CD4-positive, CD25-positive, alpha-beta regulatory T cell (primary cell): ENCODE results near the gene GTF2H1. TPM values are rescaled to one million over a fixed set of nuclear protein-coding genes. Genes with fewer than 3 reads are reported as not detected.
"Not testable (repeated sequence)": the region's sequence is repeated elsewhere in the genome, so short reads cannot be mapped to it uniquely, and the experiment has no call there.

Experiments used
- ATAC-seq, 2 donors: fragments of 150-1000 bp; cut with Tn5 transposase; one replicate each; pipeline ENCODE4 v1.10.0; 2021; ENCODE audit warnings: low read depth in 2 of 2, moderate number of reproducible peaks in 2 of 2, moderate library complexity in 1 of 2
- DNase-seq, 3 donors: peaks; one replicate each; pipeline versions ENCODE4 v3.0.0 to v3.0.0-alpha.2; 2012 to 2022; ENCODE audit warnings: mixed read lengths in 1 of 3
- H3K27ac ChIP-seq: one replicate; pipeline ENCODE4 v1.7.0; 2013; ENCODE audit warnings: mild to moderate bottlenecking, low read length; ENCODE audit not compliant: insufficient read depth, poor library complexity, severe bottlenecking
- H3K27me3 ChIP-seq: one replicate; pipeline ENCODE4 v1.7.0; 2013; ENCODE audit warnings: low read length; ENCODE audit not compliant: control insufficient read depth, insufficient read depth
- H3K36me3 ChIP-seq: one replicate; pipeline ENCODE4 v1.7.0; 2013; ENCODE audit warnings: mild to moderate bottlenecking, low read length, moderate library complexity; ENCODE audit not compliant: control insufficient read depth, insufficient read depth
- H3K4me1 ChIP-seq: 2 replicates; pipeline ENCODE4 v1.7.0; 2013; ENCODE audit warnings: mild to moderate bottlenecking, low read length; ENCODE audit not compliant: insufficient read depth, control insufficient read depth, poor library complexity, severe bottlenecking
- H3K4me3 ChIP-seq: one replicate; pipeline ENCODE4 v1.7.0; 2013; ENCODE audit warnings: low read depth, mild to moderate bottlenecking, low read length, moderate library complexity
- H3K9me3 ChIP-seq, 2 experiments: 1 replicate in 1 of 2; 2 replicates in 1 of 2; pipeline ENCODE4 v1.7.0; 2013; ENCODE audit warnings: low read length in 2 of 2, mild to moderate bottlenecking in 1 of 2, moderate library complexity in 1 of 2; ENCODE audit not compliant: control insufficient read depth in 2 of 2
- H3K27ac Mint-ChIP-seq, 3 donors: one replicate each; pipeline ENCODE4 v1.8.0; 2020 to 2022; ENCODE audit warnings: mild to moderate bottlenecking in 3 of 3, mixed read lengths in 3 of 3, moderate library complexity in 2 of 3
- H3K27me3 Mint-ChIP-seq: one replicate; pipeline ENCODE4 v1.8.0; 2022; ENCODE audit warnings: mild to moderate bottlenecking, mixed read lengths
- H3K36me3 Mint-ChIP-seq: one replicate; pipeline ENCODE4 v1.8.0; 2020; ENCODE audit warnings: mixed read lengths
- H3K4me1 Mint-ChIP-seq, 4 donors: one replicate each; pipeline ENCODE4 v1.8.0; 2020 to 2022; ENCODE audit warnings: mixed read lengths in 4 of 4, mild to moderate bottlenecking in 1 of 4
- H3K4me3 Mint-ChIP-seq, 4 donors: one replicate each; pipeline ENCODE4 v1.8.0; 2020 to 2022; ENCODE audit warnings: mild to moderate bottlenecking in 4 of 4, mixed read lengths in 4 of 4, moderate library complexity in 3 of 4
- H3K9me3 Mint-ChIP-seq, 7 donors: one replicate each; pipeline ENCODE4 v1.8.0; 2020 to 2022; ENCODE audit warnings: mixed read lengths in 7 of 7, mild to moderate bottlenecking in 3 of 7, moderate library complexity in 2 of 7
- polyA plus RNA-seq, 4 donors: library from polyadenylated mRNA; unstranded; fragments of 300-500 nt; fragmentation: Illumina TruSeq; gene quantifications; one replicate each; pipeline ENCODE4 v1.2.3, GENCODE V29; 2021
- total RNA-seq: library from RNA; stranded (reverse); gene quantifications from one replicate; pipeline ENCODE4 v1.2.3, GENCODE V29; 2022

GTF2H1 gene
- total and polyA plus RNA-seq, 5 donors from 2014 or later: 25.8 to 32.0 (median 29.8) TPM

GRCh38 chr11:18394928-18395734 lies 72.8 kb downstream of the GTF2H1 start:
- peaks cover 21% of the 10 kb centered on the region for H3K36me3 Mint-ChIP-seq
- ATAC-seq (no peak), DNase-seq (peak in 1 of 3 donors; percentile 41)
- Histone ChIP-seq H3K4me1 (peaks cover 29% of the 10 kb centered on the region), H3K36me3 (peaks cover 35% of the 10 kb centered on the region), H3K4me3 (peak overlapping the region; percentile 95), H3K27me3 (no peaks in the 10 kb centered on the region), H3K27ac (peak overlapping the region; percentile 89), H3K9me3 (no peaks in the 10 kb centered on the region)
- H3K9me3 Mint-ChIP-seq: no peaks in the 10 kb centered on the region
- H3K27ac Mint-ChIP-seq: peak overlapping the region; percentile 89 to 98 (median 97)
- peaks cover 16 to 41% (median 27%) of the 10 kb centered on the region in 4 donors for H3K4me1 Mint-ChIP-seq
- H3K4me3 Mint-ChIP-seq: peak overlapping the region; percentile 95 to 99 (median 98)
- H3K27me3 Mint-ChIP-seq: no peaks in the 10 kb centered on the region

- Mint-ChIP-seq H3K4me3 (peak overlapping the region; percentile 95 to 99 (median 98)), H3K36me3 (peaks cover 28% of the 10 kb centered on the region), H3K27me3 (no peaks in the 10 kb centered on the region), H3K4me1 (peaks cover 16 to 43% (median 31%) of the 10 kb centered on the region in 4 donors), H3K9me3 (no peaks in the 10 kb centered on the region), H3K27ac (peak overlapping the region; percentile 89 to 98 (median 97))
- H3K27ac ChIP-seq: peak overlapping the region; percentile 89
- peaks cover 42% of the 10 kb centered on the region for H3K36me3 ChIP-seq
- no peaks in the 10 kb centered on the region for H3K27me3 ChIP-seq
- peaks cover 29% of the 10 kb centered on the region for H3K4me1 ChIP-seq
- ATAC-seq: peak; percentile 66 to 68
- no peaks in the 10 kb centered on the region for H3K9me3 ChIP-seq
- peak overlapping the region; percentile 95 for H3K4me3 ChIP-seq
- DNase-seq: peak; percentile 92 to 98 (median 97)
Measured at GRCh38 chr11:18395735-18396504, 73.6 kb downstream of the GTF2H1 start.

- peak overlapping the region in 3 of 4 donors; percentile 2 to 55 (median 18) for H3K4me3 Mint-ChIP-seq
- peaks cover 56% of the 10 kb centered on the region for H3K36me3 ChIP-seq
- H3K27ac Mint-ChIP-seq: peak overlapping the region in 1 of 3 donors; percentile 12
Measured at GRCh38 chr11:18397921-18398320, 75.6 kb downstream of the GTF2H1 start.

GRCh38 chr11:18401077-18401476 lies 78.7 kb downstream of the GTF2H1 start:
- not testable (repeated sequence) for H3K27ac ChIP-seq, H3K27me3 ChIP-seq, H3K27me3 Mint-ChIP-seq, H3K27ac Mint-ChIP-seq, H3K9me3 Mint-ChIP-seq, ATAC-seq, DNase-seq, H3K4me3 ChIP-seq, H3K9me3 ChIP-seq
- H3K4me1 Mint-ChIP-seq: peaks cover 16 to 40% (median 31%) of the 10 kb centered on the region in 4 donors
- peaks cover 46% of the 10 kb centered on the region for H3K36me3 Mint-ChIP-seq
- peaks cover 86% of the 10 kb centered on the region for H3K36me3 ChIP-seq
- peak overlapping the region in 1 of 4 donors; percentile 26 for H3K4me3 Mint-ChIP-seq
- peaks cover 12% of the 10 kb centered on the region for H3K4me1 ChIP-seq

More at GRCh38 chr11:18397921-18398320, 75.6 kb downstream of the GTF2H1 start:
- Histone ChIP-seq H3K4me3 (no peak overlapping the region), H3K27ac (no peak overlapping the region), H3K4me1 (peaks cover 29% of the 10 kb centered on the region), H3K9me3 (no peaks in the 10 kb centered on the region), H3K27me3 (no peaks in the 10 kb centered on the region)
- H3K27me3 Mint-ChIP-seq: no peaks in the 10 kb centered on the region
- ATAC-seq: no peak
- DNase-seq: no peak
- H3K9me3 Mint-ChIP-seq: no peaks in the 10 kb centered on the region
- H3K36me3 Mint-ChIP-seq: peaks cover 32% of the 10 kb centered on the region
- H3K4me1 Mint-ChIP-seq: peaks cover 16 to 42% (median 30%) of the 10 kb centered on the region in 4 donors

- Histone ChIP-seq H3K4me1 (no peaks in the 10 kb centered on the region), H3K27me3 (no peaks in the 10 kb centered on the region), H3K27ac (no peak overlapping the region), H3K9me3 (no peaks in the 10 kb centered on the region), H3K36me3 (peaks cover 85% of the 10 kb centered on the region), H3K4me3 (no peak overlapping the region)
- no peak overlapping the region for H3K27ac Mint-ChIP-seq
- no peaks in the 10 kb centered on the region for H3K9me3 Mint-ChIP-seq
- peaks cover 47% of the 10 kb centered on the region for H3K36me3 Mint-ChIP-seq
- ATAC-seq: no peak
- H3K4me1 Mint-ChIP-seq: peaks cover 2 to 24% (median 11%) of the 10 kb centered on the region in 4 donors
- no peak overlapping the region for H3K4me3 Mint-ChIP-seq
- no peak for DNase-seq
- H3K27me3 Mint-ChIP-seq: no peaks in the 10 kb centered on the region
Measured at GRCh38 chr11:18404062-18404461, 81.7 kb downstream of the GTF2H1 start.

- not testable (repeated sequence) for H3K9me3 ChIP-seq, H3K27ac ChIP-seq, H3K4me3 Mint-ChIP-seq, ATAC-seq, DNase-seq, H3K4me3 ChIP-seq, H3K27me3 ChIP-seq, H3K27me3 Mint-ChIP-seq, H3K9me3 Mint-ChIP-seq, H3K4me1 ChIP-seq
- Mint-ChIP-seq H3K4me1 (peaks cover 6 to 21% (median 11%) of the 10 kb centered on the region in 4 donors), H3K36me3 (peaks cover 36% of the 10 kb centered on the region), H3K27ac (peak overlapping the region in 2 of 3 donors; percentile 5 to 41)
- H3K36me3 ChIP-seq: peaks cover 59% of the 10 kb centered on the region
Measured at GRCh38 chr11:18407400-18407799, 85.0 kb downstream of the GTF2H1 start.

- H3K4me3 Mint-ChIP-seq: no peak overlapping the region
- ATAC-seq (no peak), DNase-seq (no peak)
- Histone ChIP-seq H3K9me3 (no peaks in the 10 kb centered on the region), H3K36me3 (peaks cover 45% of the 10 kb centered on the region), H3K27ac (no peak overlapping the region), H3K4me3 (no peak overlapping the region), H3K27me3 (no peaks in the 10 kb centered on the region), H3K4me1 (peaks cover 6% of the 10 kb centered on the region)
- peaks cover 5 to 9% (median 8%) of the 10 kb centered on the region in 4 donors for H3K4me1 Mint-ChIP-seq
- peaks cover 0 to 2% (median 0%) of the 10 kb centered on the region in 7 donors for H3K9me3 Mint-ChIP-seq
- peak overlapping the region in 2 of 3 donors; percentile 56 to 66 for H3K27ac Mint-ChIP-seq
- H3K27me3 Mint-ChIP-seq: no peaks in the 10 kb centered on the region
- H3K36me3 Mint-ChIP-seq: peaks cover 24% of the 10 kb centered on the region
Measured at GRCh38 chr11:18408558-18409291, 86.4 kb downstream of the GTF2H1 start.
